Neural cell (in vitro differentiated cells): ENCODE measurements around the gene DRAP1. TPM values are rescaled to one million over a fixed set of nuclear protein-coding genes. Genes with fewer than 3 reads are reported as not detected.

Source experiments
- polyA plus RNA-seq: library from polyadenylated mRNA; depleted of rRNA; stranded (reverse); fragments of >200 nt; gene quantifications from 2 replicates; pipeline ENCODE4 v1.2.3, GENCODE V29; 2014

Gene DRAP1
- polyA plus RNA-seq, 1 donor from 2014 or later = 242 TPM

Other genes with a start within 250 kb of the DRAP1 start
- gene KAT5, start 207.2 kb upstream of the DRAP1 start, polyA plus RNA-seq = 102 and 109 TPM in 2 replicates
- 38.4 and 43.8 TPM in 2 replicates for gene RNASEH2C, start 198.6 kb upstream of the DRAP1 start, polyA plus RNA-seq
- gene AP5B1, start 138.4 kb upstream of the DRAP1 start, polyA plus RNA-seq = 0.52 and 1.3 TPM in 2 replicates
- gene OVOL1, start 132.4 kb upstream of the DRAP1 start, polyA plus RNA-seq = not detected in 2 replicates
- 12.6 and 16.0 TPM in 2 replicates for gene SNX32, start 85.5 kb upstream of the DRAP1 start, polyA plus RNA-seq
- 1,633 and 1,984 TPM in 2 replicates for gene CFL1, start 61.2 kb upstream of the DRAP1 start, polyA plus RNA-seq
- 183 and 211 TPM in 2 replicates for gene MUS81, start 59.0 kb upstream of the DRAP1 start, polyA plus RNA-seq
- 0.50 and 0.67 TPM in 2 replicates for gene EFEMP2, start 46.6 kb upstream of the DRAP1 start, polyA plus RNA-seq
- gene CTSW, start 39.6 kb upstream of the DRAP1 start, polyA plus RNA-seq = not detected in 2 replicates
- 248 and 284 TPM in 2 replicates for gene FIBP, start 31.0 kb upstream of the DRAP1 start, polyA plus RNA-seq
- 28.5 TPM in 2 replicates for gene CCDC85B, start 28.8 kb upstream of the DRAP1 start, polyA plus RNA-seq
- 0.68 TPM in 1 of 2 replicates, not detected in the other for gene FOSL1, start 19.0 kb upstream of the DRAP1 start, polyA plus RNA-seq
- 13.3 and 20.4 TPM in 2 replicates for gene C11orf68, start 364 bp upstream of the DRAP1 start, polyA plus RNA-seq
- gene TSGA10IP, start 26.1 kb downstream of the DRAP1 start, polyA plus RNA-seq = 0.34 and 0.53 TPM in 2 replicates
- 34.9 and 38.4 TPM in 2 replicates for gene SART1, start 42.3 kb downstream of the DRAP1 start, polyA plus RNA-seq
- gene EIF1AD, start 82.7 kb downstream of the DRAP1 start, polyA plus RNA-seq = 34.9 and 35.4 TPM in 2 replicates
- gene BANF1, start 83.1 kb downstream of the DRAP1 start, polyA plus RNA-seq = 41.6 and 60.0 TPM in 2 replicates
- not detected in 2 replicates for gene CST6, start 92.6 kb downstream of the DRAP1 start, polyA plus RNA-seq
- gene CATSPER1, start 107.1 kb downstream of the DRAP1 start, polyA plus RNA-seq = not detected in 2 replicates
- gene GAL3ST3, start 129.7 kb downstream of the DRAP1 start, polyA plus RNA-seq = 16.7 and 17.2 TPM in 2 replicates
- 121 and 145 TPM in 2 replicates for gene SF3B2, start 132.9 kb downstream of the DRAP1 start, polyA plus RNA-seq
- gene PACS1, start 150.8 kb downstream of the DRAP1 start, polyA plus RNA-seq = 12.1 and 14.4 TPM in 2 replicates